GM21717 (cell line): ENCODE data around the gene TAS1R1.

ENCODE experiments used
- ATAC-seq: cut with Tn5 transposase; IDR thresholded peaks from one replicate; pipeline ENCODE4 v1.9.1; 2021; ENCODE audit warnings: mild to moderate bottlenecking, moderate library complexity; ENCODE audit not compliant: unreplicated experiment

TAS1R1 gene

DNA sequence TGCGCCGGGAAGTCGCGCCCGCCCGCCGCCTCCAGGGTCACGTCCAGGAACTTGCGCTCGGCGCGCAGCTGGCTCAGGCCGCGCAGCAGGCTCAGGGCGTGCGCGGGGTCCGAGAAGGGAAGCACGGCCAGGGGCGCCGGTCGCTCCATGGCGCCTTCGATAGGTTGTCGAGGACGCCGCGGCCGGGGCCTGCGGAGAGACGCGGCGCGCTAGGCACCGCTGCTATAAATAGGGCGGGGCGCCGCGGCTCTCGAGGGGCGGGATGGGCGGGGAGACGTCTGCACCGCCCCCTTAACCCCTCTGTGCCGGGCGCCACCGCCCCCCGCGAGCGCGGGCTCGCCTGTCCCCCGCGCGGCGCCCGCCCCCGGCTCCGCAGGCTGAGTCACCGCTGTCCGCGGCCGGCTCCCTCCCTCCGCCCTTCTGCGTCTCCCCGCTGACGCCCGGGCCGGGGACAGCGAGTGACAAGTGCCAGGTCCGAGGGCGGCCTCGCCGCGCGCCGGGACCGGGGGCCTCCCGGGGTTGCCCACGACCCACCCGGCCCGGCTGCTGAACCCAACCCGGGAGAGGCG, 47.6 kb downstream of the TAS1R1 start, which contains the start of gene KLHL21:
Gene KLHL21 (minus strand): TSS at position 201 of the 569 bp plus-strand sequence. CDS start 52 bp downstream, at position 149.
- peak; percentile 46 for ATAC-seq

GRCh38 chr1:6603238-6603914, 48.3 kb downstream of the TAS1R1 start:
- ATAC-seq, result peak; percentile 24

GRCh38 chr1:6603915-6604558, 48.9 kb downstream of the TAS1R1 start:
- ATAC-seq, result no peak

GRCh38 chr1:6612641-6613360, 57.7 kb downstream of the TAS1R1 start:
- ATAC-seq, result peak; percentile 27

DNA sequence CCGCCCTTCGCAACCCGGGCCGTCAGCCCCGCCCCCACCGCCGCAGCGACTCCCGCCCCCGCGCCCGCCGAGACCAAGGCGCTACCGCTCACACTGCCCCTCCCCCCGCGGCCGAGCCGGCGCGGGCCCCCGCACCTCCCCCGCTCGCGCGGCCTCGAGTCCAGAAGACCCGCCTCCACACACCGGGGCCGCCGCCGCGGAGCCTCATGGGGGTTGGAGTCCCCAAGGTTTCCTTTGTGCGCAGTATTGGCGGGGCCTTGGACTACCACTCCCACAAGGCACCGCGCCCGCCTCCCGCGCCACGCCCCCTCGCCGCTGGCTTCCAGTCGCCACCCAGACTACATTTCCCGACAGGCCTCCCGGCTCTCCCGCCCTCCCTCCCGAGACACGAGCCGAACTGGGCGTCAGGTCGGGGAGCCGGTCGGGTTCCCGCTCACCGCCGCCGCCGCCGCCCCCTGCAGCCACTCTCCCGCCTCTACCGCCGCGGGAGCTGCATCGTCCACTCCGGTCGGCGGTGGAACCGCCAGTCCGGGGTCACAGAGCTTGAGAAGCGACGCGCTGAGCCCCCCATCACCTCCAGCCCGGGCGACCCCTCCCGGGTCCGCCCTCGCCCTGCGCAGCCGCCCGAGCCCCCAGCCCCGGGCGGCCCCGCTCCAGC, 58.4 kb downstream of the TAS1R1 start, which contains the start of gene PHF13:
Gene PHF13 (plus strand): TSS at position 371 of the 658 bp plus-strand sequence. CDS start 336 bp downstream, outside the sequence.
- peak; percentile 87 for ATAC-seq

DNA sequence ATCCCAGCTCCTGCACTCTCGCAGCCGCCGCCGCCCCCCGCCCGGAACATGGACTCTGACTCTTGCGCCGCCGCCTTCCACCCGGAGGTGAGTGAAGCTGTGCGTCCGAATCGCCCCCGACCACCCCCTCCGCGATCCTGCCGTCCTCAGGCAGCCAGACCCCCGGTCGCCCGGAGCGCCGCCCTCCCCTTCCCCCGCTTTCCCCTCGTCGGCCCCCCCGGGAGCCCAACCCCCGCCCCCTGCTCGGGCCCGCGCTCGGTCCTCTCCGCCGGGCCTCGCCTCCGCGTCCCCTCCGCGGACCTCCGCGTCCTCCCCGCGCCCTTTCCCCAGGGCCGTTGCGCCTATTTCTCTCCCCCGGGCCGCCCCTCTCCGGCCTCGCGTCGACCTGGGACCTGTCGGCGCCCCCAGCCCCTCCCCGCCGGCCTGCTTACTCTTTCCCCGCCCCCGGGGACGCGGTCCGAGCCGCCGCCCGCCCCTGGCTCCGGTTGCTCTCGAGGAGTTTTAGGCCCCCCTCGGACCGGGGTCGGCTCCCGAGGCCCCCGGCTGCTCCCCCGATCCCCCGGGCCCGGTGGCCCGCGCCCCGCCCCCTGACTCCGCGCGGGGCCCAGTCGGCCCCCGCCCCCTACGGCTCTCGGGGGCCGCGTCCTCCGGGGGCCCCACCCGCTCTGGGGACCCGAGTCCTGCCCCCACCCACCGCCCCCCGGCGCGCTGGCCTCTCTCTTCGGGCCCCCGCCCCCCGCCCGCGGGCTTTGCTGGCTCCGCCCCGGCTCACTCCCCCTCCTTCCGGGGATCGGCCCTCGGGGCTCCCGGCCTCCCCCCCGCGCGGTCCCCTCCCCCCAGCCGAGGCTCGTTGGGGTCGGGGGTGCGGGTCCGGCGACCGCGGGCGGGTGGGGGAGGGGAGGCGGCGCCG, 59.2 kb downstream of the TAS1R1 start:
- ATAC-seq, result no peak

- ATAC-seq, result no peak
Observed at GRCh38 chr1:6614929-6615785, 60.0 kb downstream of the TAS1R1 start.

- ATAC-seq, result no peak
Observed at GRCh38 chr1:6619045-6619444, 63.9 kb downstream of the TAS1R1 start.

DNA sequence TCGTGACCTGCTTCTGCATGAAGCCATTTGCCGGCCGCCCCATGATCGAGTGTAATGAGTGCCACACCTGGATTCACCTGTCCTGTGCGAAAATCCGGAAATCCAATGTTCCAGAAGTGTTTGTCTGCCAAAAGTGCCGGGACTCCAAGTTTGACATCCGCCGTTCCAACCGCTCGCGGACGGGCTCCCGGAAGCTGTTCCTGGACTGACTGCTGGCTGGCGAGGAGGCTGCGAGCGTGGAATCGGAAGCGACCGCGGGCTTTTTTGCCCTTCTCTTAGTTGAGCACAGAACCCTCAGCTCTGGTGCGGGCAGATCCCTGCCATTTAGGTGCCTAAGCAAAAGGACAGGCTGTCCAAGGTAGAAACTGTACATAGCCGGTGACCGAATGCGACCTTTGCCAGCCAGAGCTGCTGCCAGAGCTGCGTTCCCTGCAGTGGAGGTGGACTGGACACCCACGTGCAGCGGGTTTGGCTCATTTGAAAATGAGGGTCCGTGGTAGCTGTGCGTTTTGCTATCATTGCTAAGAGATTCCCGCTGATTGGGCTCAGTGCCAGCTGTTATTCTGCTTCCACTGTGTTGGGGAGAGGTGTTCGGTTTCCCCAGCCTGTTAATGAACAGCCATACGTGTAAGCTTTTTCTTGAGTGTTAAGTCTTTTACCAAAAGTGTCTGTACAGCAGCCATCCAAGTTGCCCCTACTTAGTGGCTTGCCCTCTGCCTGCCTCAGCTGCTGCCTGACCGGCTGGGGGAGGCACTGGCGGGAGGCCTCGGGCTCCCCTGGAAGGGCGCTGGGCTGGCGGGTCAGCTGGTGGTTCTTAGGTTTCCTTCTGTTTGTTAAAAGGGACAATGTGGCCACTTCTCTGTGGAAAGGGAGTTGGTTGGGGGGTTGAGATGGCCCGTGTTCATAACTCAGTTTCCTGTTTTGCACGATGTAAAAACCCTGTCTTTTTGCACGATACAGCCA, 66.6 kb downstream of the TAS1R1 start:
- no peak for ATAC-seq

DNA sequence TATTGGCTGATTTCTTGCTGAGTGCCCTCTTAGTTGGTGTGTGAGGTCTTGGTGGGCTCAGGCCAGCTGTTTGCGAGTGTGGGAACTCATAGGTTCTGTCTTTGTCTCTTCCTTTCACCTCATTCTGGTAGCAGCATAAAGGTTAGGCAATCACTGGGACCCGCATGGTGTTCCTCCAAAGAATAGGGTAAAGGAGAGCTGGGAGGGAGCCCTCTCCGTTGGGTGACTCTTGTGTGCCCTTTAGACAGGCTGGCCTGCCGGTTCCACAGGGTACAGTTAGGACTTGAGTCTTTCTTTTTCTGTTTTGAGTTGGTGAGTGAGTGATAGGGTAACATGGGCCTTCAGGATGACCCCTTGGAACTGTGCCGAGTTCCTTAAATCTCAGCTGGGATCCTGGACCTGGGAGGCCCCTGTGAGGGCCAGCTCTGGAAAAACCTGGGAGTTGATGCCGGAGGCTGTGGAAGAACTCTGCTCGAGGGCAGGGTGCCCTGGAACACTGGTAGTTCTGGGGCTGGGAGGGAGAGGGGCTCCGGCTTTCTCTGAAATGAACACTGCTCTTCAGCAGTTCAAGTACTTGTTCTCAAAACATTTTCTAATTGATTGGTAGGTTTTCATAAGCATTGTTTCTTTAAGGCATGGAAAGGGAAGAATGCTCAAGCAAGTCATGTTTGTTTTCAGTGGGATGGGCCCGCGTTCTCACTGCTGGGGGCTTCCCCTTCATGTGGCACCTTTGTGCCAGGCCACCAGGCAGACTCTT, 67.5 kb downstream of the TAS1R1 start:
- ATAC-seq, result no peak

DNA sequence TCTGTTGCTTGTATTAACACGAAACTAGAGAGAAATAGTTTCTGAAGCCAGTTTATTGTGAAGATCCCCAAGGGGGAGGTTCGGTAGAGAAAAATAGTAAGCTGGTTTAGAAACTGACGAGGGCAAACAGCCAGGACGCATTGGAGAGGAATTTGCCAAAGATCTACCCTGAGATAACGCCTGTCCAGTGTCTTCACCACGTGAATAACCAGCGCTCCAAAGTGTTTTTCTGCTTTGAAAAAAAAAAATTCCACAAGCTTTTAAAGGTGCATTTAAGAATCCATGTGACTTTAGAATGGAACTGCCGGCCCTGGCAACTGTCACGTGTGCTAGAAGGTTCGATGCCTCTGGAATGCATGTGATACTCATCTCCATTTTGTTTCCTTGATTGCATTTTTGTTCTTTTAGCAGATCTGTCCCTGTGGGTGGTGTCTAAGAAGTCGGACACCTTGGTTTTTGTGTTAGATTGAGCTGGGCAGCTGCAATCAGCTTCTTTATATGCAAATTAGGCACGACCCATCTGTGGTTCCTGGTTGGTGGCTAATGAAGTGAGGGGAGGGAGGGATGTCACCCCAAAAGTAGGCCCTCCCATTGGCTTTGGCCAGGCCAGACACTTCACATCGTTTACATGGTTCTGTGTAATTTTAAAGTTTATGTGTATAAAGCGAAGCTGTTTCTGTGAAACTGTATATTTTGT, 68.3 kb downstream of the TAS1R1 start:
- ATAC-seq, result no peak

DNA sequence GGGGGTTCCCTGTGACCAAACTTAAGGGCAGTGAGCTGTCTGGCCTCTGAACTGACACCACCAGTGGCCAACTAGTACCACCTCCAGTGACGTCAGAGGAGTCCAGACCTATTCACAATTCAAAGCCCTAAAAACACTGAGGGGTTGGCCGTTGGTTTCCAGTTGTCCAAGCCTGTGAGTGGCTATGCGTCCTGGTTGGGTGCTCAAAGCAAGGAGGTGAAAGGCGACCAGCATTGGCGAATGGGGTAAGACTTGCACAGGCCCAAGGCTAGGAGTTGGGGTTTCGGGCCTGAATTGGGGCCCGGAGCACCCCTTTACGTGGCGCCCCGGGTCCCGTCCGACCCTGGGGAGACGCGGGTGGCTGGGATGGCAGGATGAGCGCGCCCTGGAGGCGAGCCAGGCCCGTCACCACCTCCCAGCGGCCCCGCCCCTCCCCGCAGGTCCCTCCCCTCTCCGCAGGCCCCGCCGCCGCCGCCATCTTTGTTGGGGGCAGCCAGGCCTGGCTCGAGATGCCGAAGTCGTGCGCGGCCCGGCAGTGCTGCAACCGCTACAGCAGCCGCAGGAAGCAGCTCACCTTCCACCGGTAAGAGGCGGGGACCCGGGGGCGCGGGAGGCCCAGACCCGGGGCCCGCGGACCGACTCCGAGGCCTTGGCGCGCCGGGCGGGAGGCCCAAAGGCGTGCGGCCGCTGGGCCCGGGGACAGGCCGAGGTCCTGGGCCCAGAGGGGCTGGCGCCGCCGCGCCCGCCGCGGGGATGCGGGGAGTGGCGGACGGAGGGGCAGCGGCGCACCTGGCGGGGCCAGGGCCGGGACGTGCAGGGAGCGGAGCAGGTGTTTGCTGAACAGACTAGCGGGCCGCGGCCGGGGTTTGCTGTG, 69.8 kb downstream of the TAS1R1 start, which contains the start of gene THAP3:
Gene THAP3 (plus strand): TSS at position 159 of the 874 bp plus-strand sequence. CDS start 351 bp downstream, at position 510.
- peak; percentile 72 for ATAC-seq

DNA sequence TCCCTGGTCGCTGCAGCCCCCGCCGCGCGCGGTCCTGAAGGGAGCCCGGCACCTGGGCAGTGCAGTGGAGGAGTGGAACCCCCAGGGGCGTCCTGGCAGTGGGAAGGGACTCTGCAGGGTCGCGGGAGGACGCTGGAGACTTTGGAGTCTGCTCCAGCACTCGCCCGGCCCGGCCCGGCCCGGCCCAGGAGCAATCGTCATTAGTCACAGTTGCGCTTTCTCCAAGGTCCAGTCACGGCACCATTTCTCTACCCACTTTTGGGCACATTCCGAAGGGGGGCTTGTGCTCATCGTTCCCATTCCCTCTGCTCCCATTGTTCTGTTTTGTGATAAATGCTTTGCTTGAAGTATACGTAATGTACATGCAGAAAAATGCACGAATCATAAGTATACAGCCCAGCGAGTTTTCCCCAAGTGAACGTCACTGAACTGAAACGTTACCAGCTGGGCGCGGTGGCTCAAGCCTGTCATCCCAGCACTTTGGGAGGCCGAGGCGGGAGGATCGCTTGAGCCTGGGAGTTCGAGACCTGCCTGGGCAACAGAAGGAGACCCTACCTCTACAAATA, 70.6 kb downstream of the TAS1R1 start:
- ATAC-seq, result peak; percentile 17

DNA sequence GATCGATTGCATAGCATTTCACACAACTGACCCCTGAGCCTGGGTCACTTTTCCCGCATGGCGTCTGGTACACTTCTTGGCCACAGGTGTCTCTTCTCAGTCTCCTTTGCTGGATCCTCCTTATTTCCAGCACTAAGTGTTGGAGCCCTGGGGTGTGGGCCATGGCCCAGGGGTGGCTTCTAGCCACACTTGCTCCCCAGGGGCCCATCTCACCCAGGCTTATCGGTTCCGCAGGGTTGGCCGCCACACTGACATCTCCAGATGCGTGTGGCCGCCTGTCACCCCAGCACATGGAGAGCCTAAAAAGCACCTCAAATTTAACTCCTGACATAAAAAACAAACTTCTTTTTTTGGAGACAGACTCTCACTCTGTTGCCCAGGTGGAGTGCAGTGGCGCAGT, 71.9 kb downstream of the TAS1R1 start:
- ATAC-seq, result no peak
